SHP77 treated with DMSO at 0.1 percent for 48 hours (cell line): Measurements from ENCODE around the gene COQ7.

Source experiments
- DNase-seq: peaks from one replicate; lab custom pipeline; 2025; lab: John Stamatoyannopoulos, UW

The COQ7 gene

GRCh38 chr16:19086322-19087199 is 19.1 kb downstream of the COQ7 start:
- peak; percentile 82 for DNase-seq

DNA sequence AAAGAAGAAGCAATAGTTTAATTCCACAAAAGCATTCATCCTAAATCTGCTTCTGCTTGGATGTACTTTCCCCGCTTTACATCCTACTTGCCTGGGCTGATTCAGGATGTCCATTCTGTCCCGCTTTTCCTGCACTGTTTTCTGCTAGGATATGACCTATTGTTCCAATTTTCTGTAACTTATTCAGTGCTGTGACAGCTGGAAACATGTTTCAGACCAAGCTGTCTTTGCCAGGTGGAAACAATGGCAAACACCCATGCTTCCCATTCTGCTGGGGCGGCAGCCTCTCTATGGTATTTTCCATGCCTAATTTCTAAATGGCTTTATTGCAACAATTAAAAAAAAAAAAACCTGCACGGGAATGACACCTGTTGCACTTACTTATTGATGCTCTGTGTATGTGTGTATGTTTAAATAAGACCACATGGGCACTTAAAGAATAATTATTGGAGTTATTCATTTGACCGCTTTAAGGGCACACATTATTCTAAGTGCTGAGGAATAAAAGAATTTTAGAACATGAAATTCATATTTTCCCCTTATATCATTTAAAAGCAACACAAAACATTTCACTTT is 21.0 kb downstream of the COQ7 start:
- no peak for DNase-seq

DNA sequence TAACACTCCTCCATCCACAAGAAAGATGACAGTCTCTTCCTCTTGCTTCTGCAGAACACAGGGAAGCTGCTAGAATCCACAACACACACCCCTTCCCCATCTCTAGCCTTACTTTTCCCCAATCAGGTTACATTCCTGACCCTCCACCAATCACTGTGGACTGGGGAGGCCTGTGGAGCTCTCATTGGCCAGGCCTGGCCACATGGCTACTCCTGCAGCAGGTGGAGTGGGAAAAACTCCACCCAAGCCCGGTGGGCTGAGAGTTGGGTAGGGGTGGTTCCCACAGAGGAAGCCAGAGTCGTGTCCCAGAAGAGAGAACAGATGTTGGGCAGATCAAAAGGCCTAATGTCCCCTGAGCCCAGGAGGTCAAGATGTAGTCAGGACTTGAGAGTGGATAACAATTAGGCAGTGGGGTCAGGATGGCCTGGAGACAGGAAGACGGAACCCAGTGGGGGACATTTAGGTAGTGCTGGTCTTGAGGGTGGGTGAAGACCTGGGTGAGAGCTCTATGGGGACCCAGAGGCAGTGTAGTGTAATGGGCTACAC is 22.1 kb downstream of the COQ7 start:
- no peak for DNase-seq

DNA sequence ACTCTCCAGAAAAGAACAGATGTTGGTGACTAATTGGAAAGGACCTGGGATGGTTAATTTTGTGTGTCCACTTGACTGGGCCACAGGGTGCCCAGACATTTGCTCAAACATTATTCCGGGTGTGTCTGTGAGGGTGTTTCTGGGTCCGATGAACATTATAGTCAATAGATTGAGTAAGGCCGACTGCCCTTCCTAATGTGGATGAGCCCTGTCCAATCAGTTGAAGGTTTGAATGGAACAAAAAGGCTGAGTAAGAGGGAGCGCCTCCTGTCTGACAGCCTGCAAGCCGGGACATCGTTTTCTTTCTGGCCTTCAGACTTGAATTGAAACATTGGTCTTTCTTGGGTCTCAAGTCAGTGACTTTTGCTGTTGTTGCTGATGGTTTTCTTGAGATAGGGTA is 23.5 kb downstream of the COQ7 start:
- DNase-seq: no peak

DNA sequence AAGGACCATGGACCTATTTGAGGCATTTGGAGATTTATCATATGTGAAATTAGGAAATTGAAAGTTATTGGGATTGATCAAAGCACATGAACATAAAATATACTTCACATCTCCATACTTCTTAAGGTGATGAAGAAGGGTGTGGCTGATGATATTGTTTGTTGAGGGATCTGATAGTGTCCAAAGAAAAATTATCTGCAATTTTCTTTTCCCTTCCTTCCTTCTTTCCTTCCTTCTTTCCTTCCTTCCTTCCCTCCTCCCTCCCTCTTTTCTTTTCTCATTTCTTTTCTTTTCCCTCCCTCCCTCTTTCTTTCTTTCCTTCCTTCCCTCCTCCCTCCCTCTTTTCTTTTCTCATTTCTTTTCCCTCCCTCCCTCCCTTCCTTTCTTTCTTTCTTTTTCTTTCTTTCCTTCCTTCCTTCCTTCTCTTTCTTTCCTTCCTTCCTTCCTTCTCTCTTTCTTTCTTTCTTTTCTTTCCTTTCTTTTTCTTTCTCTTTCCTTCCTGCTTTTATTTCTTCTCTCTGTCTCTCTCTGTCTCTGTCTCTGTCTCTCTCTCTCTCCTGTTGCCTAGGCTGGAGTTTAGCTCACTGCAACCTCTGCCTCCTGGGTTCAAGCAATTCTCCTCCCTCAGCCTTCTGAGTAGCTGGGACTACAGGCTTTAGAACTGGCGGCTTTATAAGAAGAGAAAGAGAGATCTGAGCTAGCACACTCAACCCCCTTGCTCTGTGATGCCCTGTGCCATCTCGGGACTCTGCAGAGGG is 25.4 kb downstream of the COQ7 start:
- no peak for DNase-seq

DNA sequence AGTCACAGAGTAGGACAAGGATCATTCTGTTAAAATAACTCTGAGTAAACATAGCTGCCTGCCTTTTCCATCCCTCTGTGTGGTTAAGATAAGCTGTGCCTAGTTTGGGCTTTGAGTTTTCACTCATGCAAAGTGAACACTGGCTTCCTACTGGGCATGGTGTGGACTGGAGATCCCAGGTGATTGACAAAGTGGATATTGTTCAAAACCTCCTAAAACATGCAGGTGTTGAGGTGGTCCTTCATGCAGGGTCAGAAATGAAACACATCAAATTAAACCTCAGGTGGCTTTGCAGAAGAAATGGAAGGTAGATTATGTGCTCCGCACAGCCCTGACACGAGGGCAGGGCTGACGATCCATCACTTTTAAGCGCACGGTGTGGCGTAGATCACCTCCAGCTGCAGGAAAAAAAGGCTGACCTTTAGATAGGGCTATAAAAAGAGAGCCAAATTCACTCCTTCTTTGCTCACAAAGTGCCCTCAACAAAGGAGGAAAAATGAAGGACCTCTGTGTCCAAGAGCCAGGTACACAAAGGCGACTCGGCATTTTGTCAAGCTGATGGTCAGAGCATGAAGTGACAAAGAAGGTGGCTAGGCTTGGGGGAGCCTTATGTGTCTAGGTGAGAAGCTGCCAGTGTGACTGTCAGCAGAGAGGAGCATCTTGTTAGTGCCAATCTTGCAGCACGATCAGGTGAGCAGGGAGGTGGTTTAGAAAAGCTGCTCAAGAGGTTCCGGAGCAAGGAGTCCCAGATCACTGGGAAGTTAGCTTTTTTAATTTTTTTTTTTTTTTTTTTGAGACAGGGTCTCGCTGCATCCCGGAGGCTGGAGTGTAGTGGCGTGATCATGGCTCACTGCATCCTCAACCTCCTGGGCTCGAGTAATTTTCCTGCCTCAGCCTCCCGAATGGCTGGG is 26.5 kb downstream of the COQ7 start:
- no peak for DNase-seq

- DNase-seq: no peak
Observed at GRCh38 chr16:19094542-19095365, 27.3 kb downstream of the COQ7 start.

DNA sequence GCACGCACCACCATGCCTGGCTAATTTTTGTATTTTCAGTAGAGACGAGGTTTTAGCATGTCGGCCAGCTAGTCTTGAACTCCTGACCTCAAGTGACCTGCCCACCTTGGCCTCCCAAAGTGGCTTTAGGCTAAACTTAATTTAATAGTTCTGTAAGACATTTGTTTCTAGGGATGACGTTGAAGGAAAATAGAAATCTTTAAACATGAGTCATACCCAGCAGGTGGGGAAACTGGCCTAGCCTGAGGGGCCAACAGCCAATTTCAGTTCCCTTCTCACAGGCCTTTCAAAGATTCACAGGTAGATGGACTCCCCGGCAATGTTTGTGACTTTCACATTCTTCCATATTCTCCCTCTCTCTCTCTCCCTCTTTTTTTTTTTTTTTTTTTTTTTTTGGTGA is 28.2 kb downstream of the COQ7 start:
- DNase-seq: no peak

DNA sequence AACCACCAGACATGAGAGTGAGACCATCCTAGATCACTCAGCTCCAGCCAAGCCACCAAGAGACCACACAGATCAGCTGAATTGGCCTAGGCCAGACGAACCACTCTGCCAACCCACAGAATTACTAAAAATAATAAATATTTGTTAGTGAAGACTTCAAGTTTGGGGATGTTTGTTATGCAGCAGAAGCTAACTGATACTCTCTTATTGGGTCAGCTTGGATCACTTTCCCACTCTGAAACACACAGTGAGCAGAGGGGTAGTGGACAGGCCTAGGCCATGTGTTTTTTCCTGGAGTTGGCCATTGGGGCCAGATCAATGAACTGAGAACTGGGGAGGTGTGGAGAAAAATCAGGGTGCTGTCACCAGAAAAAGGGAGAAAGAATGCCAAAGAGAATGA is 30.8 kb downstream of the COQ7 start:
- DNase-seq: no peak

DNA sequence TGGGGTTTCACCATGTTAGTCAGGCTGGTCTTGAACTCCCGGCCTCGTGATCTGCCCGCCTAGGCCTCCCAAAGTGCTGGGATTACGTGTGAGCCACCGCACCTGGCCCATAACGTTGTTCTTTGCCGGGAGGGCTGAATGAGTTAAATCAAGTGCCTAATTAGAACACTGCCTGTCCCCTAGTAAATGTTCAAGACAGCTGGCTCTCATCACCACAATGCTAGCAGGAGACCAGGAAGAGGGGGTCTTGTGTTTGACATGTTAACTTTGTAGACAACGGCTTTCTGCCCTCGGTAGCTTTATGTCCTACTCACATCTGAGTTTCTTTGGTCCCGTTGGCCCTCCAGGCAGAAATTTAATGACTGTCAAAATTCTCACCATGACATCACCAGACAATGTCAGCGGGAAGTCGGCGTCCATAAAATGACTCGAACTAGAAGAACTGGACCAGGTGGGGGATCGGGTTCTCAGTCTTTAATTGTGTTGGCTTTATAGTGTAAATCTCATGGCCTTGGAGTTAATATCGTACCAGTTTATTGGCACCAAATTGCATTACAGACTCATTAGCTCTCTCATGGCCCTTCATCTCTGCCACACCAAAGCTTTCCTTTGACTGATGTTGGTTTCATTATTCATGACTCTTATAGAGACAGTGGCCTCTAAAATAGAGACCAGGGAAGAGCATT is 34.9 kb downstream of the COQ7 start:
- DNase-seq: no peak

DNA sequence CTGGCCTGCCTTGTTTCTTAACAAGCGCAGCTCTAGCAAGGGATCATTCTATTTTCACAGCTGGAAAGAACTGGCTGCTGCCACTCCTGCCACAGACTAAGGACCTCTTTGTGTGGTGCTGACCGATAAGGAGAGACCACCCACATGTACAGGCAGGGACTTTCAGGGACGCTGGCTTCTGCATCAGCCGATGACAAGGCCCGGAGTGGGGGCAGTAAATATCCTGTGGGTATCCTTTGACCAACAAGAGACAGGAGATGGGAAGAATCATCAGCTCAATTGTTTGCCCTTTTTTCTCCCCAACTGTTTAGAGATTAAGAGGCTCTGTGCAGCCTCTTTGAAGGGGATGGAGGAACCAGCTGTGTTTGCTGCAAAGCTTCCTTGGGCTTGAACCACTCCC is 37.2 kb downstream of the COQ7 start:
- DNase-seq: no peak

DNA sequence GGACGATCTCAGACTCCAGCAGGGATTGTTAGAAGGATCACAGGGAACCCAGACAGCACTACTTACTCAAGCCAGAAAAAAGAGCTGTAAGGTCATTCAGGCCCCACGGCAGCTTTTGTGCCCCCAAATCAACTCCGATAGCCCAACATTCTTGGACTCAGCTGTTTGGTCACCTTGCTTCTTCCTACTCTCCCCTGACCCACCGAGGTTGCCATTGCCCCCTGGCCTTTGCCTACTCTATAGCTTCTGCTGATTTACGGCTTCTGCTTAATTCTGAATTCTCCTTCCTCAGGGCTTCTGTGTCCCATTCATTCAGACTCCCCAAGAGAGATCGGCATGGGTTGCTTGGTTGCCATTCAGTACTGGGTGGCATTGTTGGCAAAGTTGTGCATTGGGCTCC is 37.7 kb downstream of the COQ7 start:
- DNase-seq: no peak

GRCh38 chr16:19105891-19106624 is 38.6 kb downstream of the COQ7 start:
- no peak for DNase-seq

GRCh38 chr16:19106625-19107020 is 39.2 kb downstream of the COQ7 start:
- no peak for DNase-seq

DNA sequence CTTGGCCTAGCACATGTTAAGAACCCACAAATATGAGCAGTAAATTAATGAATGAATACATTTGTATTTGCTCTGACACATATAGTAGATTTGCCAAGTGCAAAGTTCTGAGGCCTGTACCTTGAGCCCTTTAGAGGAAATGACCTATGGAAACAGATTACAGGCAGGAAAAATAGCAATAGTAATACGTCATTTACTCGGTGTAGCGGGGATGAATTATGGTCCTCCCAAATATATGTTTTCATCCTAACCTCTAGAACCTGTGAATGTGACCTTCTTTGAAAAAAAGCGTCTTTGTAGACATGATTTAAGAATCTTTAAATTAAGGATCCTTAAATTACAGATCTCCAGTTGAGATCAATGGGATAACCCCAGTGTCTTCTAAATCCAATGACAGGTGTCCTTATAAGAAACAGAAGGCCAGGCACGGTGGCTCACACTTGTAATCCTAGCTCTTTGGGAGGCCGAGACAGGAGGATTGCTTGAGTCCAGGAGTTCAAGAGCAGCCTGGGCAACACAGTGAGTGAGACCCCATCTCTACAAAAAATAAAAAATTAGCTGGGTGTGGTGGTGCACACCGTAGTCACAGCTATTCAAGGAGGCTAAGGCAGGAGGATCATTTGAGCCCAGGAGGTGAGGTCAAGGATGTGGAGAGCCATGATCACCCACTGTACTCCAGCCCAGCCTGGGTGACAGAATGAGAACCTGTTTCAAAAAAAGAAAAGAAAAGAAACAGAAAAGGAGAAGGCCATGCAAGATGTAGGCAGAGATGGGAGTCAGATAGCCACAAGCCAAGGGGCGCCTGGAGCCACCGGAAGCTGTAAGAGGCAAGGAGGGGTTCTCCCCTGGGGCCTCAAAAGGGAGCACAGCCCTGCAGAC is 41.2 kb downstream of the COQ7 start:
- no peak for DNase-seq

DNA sequence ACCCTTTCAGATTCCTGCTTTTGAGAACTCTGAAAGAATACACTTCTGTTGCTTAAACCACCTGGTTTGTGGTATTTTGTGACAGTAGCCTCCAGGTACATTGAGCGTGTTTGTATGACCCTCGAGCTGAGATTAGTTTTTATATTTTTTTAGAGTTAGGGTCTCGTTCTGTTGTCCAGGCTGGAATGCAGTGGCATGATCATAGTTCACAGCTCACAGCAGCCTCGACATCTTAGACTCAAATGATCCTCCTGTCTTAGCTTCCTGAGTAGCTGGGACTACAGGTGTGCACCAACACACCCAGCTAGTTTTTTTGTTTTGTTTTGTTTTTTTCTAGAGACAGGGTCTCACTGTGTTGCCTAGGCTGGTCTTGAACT is 41.9 kb downstream of the COQ7 start:
- DNase-seq: no peak

DNA sequence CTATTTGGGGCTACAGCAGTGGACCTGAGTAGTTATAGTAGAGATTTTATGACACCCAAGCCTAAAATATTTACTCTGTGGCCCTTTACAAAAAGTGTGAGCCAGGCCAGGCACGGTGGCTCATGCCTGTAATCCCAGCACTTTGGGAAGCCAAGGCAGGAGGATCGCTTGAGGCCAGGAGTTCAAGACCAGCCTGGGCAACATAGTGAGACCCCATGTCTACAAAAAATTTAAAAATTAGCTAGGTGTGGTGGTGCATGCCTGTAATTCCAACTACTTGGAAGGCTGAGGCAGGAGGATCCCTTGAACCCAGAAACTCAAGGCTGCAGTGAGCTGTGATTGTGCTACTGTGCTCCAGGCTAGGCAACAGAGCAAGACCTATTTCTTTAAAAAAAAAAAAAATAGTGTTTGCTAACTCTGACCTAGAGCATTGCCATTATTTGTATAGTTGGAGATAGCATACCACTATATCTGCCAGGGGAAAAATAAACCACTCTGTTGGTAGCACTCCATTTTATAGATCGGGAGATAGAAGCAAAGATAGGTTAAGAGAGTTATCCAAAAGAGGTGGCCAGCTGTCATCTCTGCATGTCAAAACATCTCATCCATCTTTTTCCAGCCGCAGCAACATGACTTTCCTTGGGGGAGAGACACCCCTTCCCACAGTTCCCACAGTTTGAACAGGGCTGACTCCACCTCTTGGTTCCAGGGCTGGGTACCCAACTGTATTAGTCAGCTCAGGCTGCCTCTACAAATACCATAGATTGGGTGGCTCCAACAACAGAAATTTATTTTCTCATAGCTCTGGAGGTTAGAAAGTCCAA is 43.3 kb downstream of the COQ7 start:
- DNase-seq: no peak

GRCh38 chr16:19112099-19112407 is 44.6 kb downstream of the COQ7 start:
- DNase-seq: no peak
